Stimulated activated CD8-positive, alpha-beta memory T cell treated with anti-CD3 and anti-CD28 coated beads, Interleukin-4, amount 100 ng/mL, for 4 hours (primary cell): ENCODE data around the gene ADRA2C.

Source experiments
- DNase-seq, 2 donors: peaks; one replicate each; pipeline ENCODE4 v3.0.0-alpha.2; 2020; ENCODE audit warnings: low read depth in 2 of 2, low spot score in 1 of 2

Gene ADRA2C

DNA sequence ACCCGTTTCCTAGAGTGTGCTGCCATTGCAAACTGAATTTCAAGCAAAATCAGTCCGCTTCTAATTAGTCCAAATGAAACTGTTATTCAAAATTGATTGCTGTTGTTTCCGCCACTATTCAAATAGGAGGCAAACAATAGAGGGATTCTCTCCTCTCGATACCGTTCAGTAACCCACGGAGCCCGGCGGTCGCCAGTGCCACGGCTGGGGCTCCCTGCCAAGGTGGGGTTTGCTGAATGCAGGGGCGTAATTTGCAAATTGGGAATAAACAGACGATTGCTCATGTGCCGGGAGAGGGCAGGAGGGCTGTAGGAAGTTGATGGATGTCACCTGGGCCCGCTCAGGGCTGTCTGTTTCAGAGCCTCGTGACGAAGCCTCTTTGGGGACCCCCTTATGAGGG, 8.8 kb downstream of the ADRA2C start:
- no peak for DNase-seq

DNA sequence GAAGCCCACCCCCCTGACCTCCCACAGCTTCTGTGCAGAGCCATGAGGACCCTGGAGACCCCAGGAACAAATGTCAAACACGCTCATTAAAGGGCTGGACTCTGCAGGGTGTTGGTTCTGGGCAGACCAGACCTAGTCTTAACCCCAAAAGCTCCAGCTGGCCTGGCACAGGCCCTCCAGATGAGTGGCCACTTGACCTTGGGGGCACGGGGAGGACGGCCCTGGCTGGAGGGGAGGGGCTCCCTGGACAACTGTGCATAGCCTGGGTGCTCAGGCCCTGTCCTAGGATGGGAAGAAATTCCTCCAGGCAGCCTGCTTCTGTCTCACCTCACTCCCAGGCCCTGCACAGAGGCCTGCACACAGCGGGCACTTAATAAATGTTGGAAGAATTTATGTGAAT, 9.4 kb downstream of the ADRA2C start:
- no peak for DNase-seq

GRCh38 chr4:3776166-3777032, 10.2 kb downstream of the ADRA2C start:
- DNase-seq, result no peak

- DNase-seq, result no peak
Measured at GRCh38 chr4:3777033-3777390, 10.8 kb downstream of the ADRA2C start.

DNA sequence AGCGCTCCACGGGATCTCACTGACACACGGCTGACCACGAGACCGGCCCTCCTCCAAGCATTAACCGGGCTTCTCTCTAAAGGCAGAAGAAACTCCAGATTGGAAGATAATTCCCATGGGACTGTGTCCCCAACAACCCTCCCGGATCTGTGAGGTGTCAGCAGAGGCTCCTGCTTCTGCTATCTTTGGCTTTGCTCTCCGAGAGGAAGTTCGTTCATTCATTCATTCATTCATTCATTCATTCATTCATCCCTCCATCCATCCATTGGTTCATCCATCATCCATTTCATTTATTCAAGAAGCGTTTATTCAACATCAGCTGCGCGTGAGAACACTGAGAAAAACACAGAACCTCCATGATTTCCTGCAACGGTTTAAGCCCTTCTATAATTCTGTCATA, 11.5 kb downstream of the ADRA2C start:
- DNase-seq, result no peak

DNA sequence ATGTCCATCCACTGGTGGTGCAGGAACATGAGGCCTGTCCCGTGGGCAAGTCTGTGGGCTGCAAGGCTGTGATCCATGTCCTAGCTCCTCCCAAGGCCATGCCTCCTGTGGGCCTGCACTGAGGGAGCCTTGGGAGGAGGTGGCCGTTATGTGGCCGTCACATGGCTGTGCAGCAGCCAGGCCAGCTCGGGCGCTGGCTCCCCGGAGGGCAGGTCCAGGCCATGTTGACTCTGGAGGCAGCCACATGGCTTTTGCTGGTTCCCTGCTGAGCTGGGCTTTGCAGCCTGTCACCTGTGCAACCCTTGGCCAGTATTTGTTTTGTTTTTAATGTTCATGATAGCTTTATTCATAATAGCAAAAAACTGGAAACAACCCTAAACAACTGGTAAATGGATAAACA, 13.3 kb downstream of the ADRA2C start:
- DNase-seq, result no peak

GRCh38 chr4:3780347-3781171, 14.4 kb downstream of the ADRA2C start:
- no peak for DNase-seq

GRCh38 chr4:3781193-3781886, 15.2 kb downstream of the ADRA2C start:
- no peak for DNase-seq

- DNase-seq, result no peak
Measured at GRCh38 chr4:3781997-3782930, 16.1 kb downstream of the ADRA2C start.

GRCh38 chr4:3783693-3784306, 17.6 kb downstream of the ADRA2C start:
- DNase-seq, result no peak

GRCh38 chr4:3784454-3785291, 18.5 kb downstream of the ADRA2C start:
- DNase-seq, result no peak

DNA sequence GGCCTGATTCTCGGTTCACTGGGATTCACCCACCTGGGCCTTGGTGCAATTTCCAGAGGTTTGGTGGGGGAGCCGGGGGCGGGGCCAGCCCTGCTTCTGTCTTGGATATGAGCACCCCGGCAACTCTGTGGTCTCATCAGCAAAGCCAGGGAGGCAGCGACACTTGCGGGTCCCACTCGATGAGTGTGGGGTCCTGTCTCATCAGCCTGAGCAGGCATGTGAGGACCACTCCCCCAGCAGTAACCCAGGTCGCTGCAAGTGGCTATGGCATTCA, 19.0 kb downstream of the ADRA2C start:
- DNase-seq, result no peak

DNA sequence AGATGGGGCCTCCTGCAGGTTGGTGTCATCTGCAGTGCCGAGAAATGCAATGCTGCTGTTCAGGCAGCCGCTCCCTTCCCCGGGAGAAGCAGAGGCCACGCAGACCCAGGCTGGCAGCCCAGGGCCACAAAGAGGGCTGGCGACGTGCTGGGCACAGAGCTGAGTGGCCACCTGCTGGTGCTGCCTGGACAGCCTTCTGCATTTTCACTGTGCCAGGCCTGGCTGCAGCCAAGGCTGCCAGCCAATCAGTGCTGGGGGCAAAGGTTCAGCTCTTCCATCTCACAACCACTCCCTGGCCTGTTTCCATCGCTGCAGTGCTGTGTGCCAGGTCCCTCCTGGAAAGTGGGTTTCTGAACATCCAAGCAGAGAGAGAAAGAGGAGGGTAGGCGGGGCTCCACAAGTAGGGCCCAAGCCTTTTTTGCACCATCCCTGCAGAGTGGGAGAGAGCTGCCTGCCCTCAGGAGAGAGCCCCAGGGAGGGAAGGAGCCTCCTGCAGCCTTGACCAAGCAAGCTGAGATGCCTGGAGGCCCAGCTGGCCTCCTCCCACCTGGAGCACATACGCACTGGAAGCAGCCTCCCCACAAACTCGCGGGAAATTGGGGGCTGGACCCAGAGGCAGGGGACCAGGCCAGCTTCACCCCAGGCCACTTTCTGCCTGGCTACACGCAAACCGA, 20.1 kb downstream of the ADRA2C start:
- no peak for DNase-seq

DNA sequence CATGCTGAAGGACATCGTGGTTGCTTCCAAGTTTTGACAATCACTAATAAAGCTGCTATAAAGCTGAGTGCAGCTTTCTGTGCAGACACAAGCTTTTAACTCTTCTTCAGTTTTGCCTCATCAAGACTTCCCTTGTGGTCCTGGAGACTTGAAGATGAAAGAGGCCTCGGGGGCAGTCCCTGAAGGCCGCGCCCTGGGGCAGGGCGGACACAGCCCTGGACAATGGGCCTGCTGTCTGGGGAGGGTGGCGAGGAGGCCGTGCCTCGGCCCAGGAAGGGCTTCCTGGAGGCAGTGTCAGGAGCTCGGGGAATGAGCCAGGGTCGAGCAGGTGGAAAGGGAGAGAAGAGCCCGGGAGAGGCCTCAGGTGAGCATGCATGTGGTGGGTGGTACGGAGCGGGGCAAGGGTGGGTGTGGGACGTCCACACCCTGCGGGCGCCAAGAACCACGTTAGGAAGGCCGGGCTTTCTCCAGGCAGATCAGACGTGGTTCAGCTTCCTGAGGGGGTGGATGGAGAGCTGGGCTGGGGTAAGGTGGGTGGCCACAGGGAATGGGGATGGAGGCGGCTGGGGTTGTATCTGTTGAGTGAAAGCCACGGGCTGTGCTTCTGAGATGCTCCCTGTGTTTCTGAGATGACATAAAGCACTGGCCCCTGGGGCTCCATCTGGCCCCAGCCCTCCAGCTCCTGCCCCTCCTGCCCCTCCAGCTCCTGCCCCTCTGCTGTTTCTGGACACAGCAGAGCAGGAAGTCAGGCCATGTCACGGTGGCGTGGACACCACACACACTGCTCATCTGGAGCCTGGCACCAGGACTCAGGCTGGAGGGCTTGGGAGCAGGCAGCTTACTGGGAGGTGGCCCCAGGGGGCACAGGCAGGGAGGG, 21.5 kb downstream of the ADRA2C start:
- DNase-seq, result no peak

GRCh38 chr4:3788366-3788660, 22.1 kb downstream of the ADRA2C start:
- no peak for DNase-seq

- DNase-seq, result no peak
Measured at GRCh38 chr4:3789587-3789986, 23.4 kb downstream of the ADRA2C start.

- no peak for DNase-seq
Measured at GRCh38 chr4:3790006-3790561, 23.9 kb downstream of the ADRA2C start.

- DNase-seq, result no peak
Measured at GRCh38 chr4:3791256-3791655, 25.1 kb downstream of the ADRA2C start.
